A549 (cell line): ENCODE results near the gene COL8A2. TPM values are rescaled to one million over a fixed set of nuclear protein-coding genes. Genes with fewer than 3 reads are reported as not detected.

ENCODE experiments used
- polyA plus RNA-seq, 4 experiments: library from polyadenylated mRNA; depleted of rRNA in 3 of 4; stranded (reverse); fragments of >200 nt; fragmentation: RNase III in 1 of 4; extraction: RNeasy Plus Mini Kit Qiagen cat#74134 plus additional on column Dnase treatment in 1 of 4; gene quantifications; 2 replicates in 3 of 4; 3 replicates in 1 of 4; pipeline ENCODE4 v1.2.3, GENCODE V29; 2011 to 2017

Gene COL8A2
- polyA plus RNA-seq, 2 of the 4 experiments (the other 2 are of a cell fraction) = 0.05 to 0.12 TPM

Other genes starting within 250 kb of the COL8A2 start
- gene AGO1, start 242.0 kb downstream of the COL8A2 start, polyA plus RNA-seq (2011; rRNA removed) = 7.0 and 10.6 TPM in 2 replicates
- 5.2 to 5.7 TPM (median 5.6 TPM) in 3 replicates for gene AGO1, start 242.0 kb downstream of the COL8A2 start, polyA plus RNA-seq (2017; fragmentation: RNase III; extraction: RNeasy Plus Mini Kit Qiagen cat#74134 plus additional on column Dnase treatment)
- gene AGO3, start 194.1 kb downstream of the COL8A2 start, polyA plus RNA-seq (2011; rRNA removed) = 14.7 and 19.8 TPM in 2 replicates
- 3.8 to 4.3 TPM (median 4.3 TPM) in 3 replicates for gene AGO3, start 194.1 kb downstream of the COL8A2 start, polyA plus RNA-seq (2017; fragmentation: RNase III; extraction: RNeasy Plus Mini Kit Qiagen cat#74134 plus additional on column Dnase treatment)
- 0.08 TPM in 1 of 2 replicates, not detected in the other for gene TEKT2, start 41.1 kb downstream of the COL8A2 start, polyA plus RNA-seq (2011; rRNA removed)
- gene TEKT2, start 41.1 kb downstream of the COL8A2 start, polyA plus RNA-seq (2017; fragmentation: RNase III; extraction: RNeasy Plus Mini Kit Qiagen cat#74134 plus additional on column Dnase treatment) = 0.05 to 0.12 TPM in 2 of 3 replicates, not detected in the other
- 14.3 and 14.6 TPM in 2 replicates for gene ADPRS, start 36.3 kb downstream of the COL8A2 start, polyA plus RNA-seq (2011; rRNA removed)
- gene ADPRS, start 36.3 kb downstream of the COL8A2 start, polyA plus RNA-seq (2017; fragmentation: RNase III; extraction: RNeasy Plus Mini Kit Qiagen cat#74134 plus additional on column Dnase treatment) = 15.2 to 16.7 TPM (median 16.5 TPM) in 3 replicates
- gene TRAPPC3, start 24.3 kb upstream of the COL8A2 start, polyA plus RNA-seq (2011; rRNA removed) = 62.2 and 67.0 TPM in 2 replicates
- 103 to 109 TPM (median 105 TPM) in 3 replicates for gene TRAPPC3, start 24.3 kb upstream of the COL8A2 start, polyA plus RNA-seq (2017; fragmentation: RNase III; extraction: RNeasy Plus Mini Kit Qiagen cat#74134 plus additional on column Dnase treatment)
- gene MAP7D1, start 30.9 kb upstream of the COL8A2 start, polyA plus RNA-seq (2011; rRNA removed) = 15.4 and 16.4 TPM in 2 replicates
- 74.9 to 79.0 TPM (median 75.0 TPM) in 3 replicates for gene MAP7D1, start 30.9 kb upstream of the COL8A2 start, polyA plus RNA-seq (2017; fragmentation: RNase III; extraction: RNeasy Plus Mini Kit Qiagen cat#74134 plus additional on column Dnase treatment)
- gene THRAP3, start 99.2 kb upstream of the COL8A2 start, polyA plus RNA-seq (2011; rRNA removed) = 60.7 and 66.5 TPM in 2 replicates
- gene THRAP3, start 99.2 kb upstream of the COL8A2 start, polyA plus RNA-seq (2017; fragmentation: RNase III; extraction: RNeasy Plus Mini Kit Qiagen cat#74134 plus additional on column Dnase treatment) = 57.9 to 61.7 TPM (median 60.0 TPM) in 3 replicates
- 0.41 and 0.53 TPM in 2 replicates for gene SH3D21, start 181.1 kb upstream of the COL8A2 start, polyA plus RNA-seq (2011; rRNA removed)
- 1.1 to 1.6 TPM (median 1.4 TPM) in 3 replicates for gene SH3D21, start 181.1 kb upstream of the COL8A2 start, polyA plus RNA-seq (2017; fragmentation: RNase III; extraction: RNeasy Plus Mini Kit Qiagen cat#74134 plus additional on column Dnase treatment)
- gene EVA1B, start 198.4 kb upstream of the COL8A2 start, polyA plus RNA-seq (2011; rRNA removed) = 2.0 and 2.9 TPM in 2 replicates
- gene EVA1B, start 198.4 kb upstream of the COL8A2 start, polyA plus RNA-seq (2017; fragmentation: RNase III; extraction: RNeasy Plus Mini Kit Qiagen cat#74134 plus additional on column Dnase treatment) = 7.5 to 10.8 TPM (median 8.5 TPM) in 3 replicates